ENCODE results near the gene MCC.

DNA sequence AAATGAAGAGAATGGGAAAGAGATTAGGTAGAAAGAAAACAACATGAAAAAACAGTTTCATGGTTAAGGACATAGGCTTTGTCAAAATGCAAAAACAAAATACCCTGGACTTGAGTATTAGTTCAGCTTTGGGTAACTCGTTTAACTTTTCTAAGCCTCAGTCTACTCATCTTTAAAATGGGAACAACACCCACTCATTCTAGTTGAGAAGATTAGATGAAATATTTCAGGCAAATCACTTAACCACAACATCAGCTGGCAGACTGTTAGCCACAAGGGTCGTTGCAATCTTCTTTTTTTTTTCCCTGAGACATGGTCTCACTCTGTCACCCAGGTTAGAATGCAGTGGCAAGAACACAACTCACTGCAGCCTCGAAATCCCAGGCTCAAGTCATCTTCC is 326.0 kb downstream of the MCC start:
- no peak for TF ChIP-seq POLR2A (IDR thresholded peaks at IDR 0.05)
- TF ChIP-seq, protein P1, sequence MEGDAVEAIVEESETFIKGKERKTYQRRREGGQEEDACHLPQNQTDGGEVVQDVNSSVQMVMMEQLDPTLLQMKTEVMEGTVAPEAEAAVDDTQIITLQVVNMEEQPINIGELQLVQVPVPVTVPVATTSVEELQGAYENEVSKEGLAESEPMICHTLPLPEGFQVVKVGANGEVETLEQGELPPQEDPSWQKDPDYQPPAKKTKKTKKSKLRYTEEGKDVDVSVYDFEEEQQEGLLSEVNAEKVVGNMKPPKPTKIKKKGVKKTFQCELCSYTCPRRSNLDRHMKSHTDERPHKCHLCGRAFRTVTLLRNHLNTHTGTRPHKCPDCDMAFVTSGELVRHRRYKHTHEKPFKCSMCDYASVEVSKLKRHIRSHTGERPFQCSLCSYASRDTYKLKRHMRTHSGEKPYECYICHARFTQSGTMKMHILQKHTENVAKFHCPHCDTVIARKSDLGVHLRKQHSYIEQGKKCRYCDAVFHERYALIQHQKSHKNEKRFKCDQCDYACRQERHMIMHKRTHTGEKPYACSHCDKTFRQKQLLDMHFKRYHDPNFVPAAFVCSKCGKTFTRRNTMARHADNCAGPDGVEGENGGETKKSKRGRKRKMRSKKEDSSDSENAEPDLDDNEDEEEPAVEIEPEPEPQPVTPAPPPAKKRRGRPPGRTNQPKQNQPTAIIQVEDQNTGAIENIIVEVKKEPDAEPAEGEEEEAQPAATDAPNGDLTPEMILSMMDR (IDR thresholded peaks at IDR 0.05): no peak
